Measurements from ENCODE around the gene CREB3L2. TPM values are rescaled to one million over a fixed set of nuclear protein-coding genes. Genes with fewer than 3 reads are reported as not detected.

CREB3L2 gene
- total and polyA plus RNA-seq, 2 donors (not counting 1 experiment from before 2014, with no cell fraction given) = 39.3 to 63.7 TPM

GRCh38 chr7:137916564-137916963 lies 85.3 kb downstream of the CREB3L2 start:
- peaks cover 53% of the 10 kb centered on the region for H3K79me2 ChIP-seq (ENCODE audit: control insufficient read depth, insufficient read depth, low read length)
- no peak overlapping the region for H3K4me2 ChIP-seq (ENCODE audit: extremely low read depth, insufficient read depth, low read length)
- no peaks in the 10 kb centered on the region for H3K27me3 ChIP-seq (ENCODE audit: control insufficient read depth, insufficient read depth, low read length)
- no peaks in the 10 kb centered on the region for H3K9me3 ChIP-seq (ENCODE audit: control insufficient read depth, insufficient read depth, low read depth, low read length)
- TF ChIP-seq CTCF (conservative IDR thresholded peaks at IDR 0.05 in 1 of 2, IDR thresholded peaks at IDR 0.05 in 1 of 2; ENCODE audit: low read depth in 1 of 2, low read length in 2 of 2) (no peak), EZH2 (IDR thresholded peaks at IDR 0.05; ENCODE audit: low read length, missing control alignments) (no peak)
- H3K4me3 ChIP-seq (replicated peaks in 1 of 4; ENCODE audit: control extremely low read depth in 1 of 4, insufficient read depth in 1 of 4, low read depth in 3 of 4, low read length in 4 of 4) = no peak overlapping the region
- H2AFZ ChIP-seq (ENCODE audit: low read length) = no peak overlapping the region
- H3K27ac ChIP-seq (ENCODE audit: insufficient read depth, low read length) = no peak overlapping the region
- H3K4me1 ChIP-seq (ENCODE audit: control insufficient read depth, extremely low read depth, insufficient read depth, low read length) = peaks cover 10% of the 10 kb centered on the region
- peaks cover 3% of the 10 kb centered on the region for H3K36me3 ChIP-seq (ENCODE audit: control insufficient read depth, insufficient read depth, low read length)
- H4K20me1 ChIP-seq (ENCODE audit: control insufficient read depth, extremely low read depth, insufficient read depth, low read length) = no peaks in the 10 kb centered on the region
- H3K9ac ChIP-seq (ENCODE audit: insufficient read depth, low read length) = no peak overlapping the region
- DNase-seq (ENCODE audit: low read depth in 2 of 2) = no peak

- peaks cover 5% of the 10 kb centered on the region for H3K4me1 ChIP-seq (ENCODE audit: control insufficient read depth, extremely low read depth, insufficient read depth, low read length)
- no peak for DNase-seq (ENCODE audit: low read depth in 2 of 2)
- TF ChIP-seq CTCF (conservative IDR thresholded peaks at IDR 0.05 in 1 of 2, IDR thresholded peaks at IDR 0.05 in 1 of 2; ENCODE audit: low read depth in 1 of 2, low read length in 2 of 2) (no peak), EZH2 (IDR thresholded peaks at IDR 0.05; ENCODE audit: low read length, missing control alignments) (no peak)
- H2AFZ ChIP-seq (ENCODE audit: low read length) = no peak overlapping the region
- H4K20me1 ChIP-seq (ENCODE audit: control insufficient read depth, extremely low read depth, insufficient read depth, low read length) = no peaks in the 10 kb centered on the region
- no peak overlapping the region for H3K27ac ChIP-seq (ENCODE audit: insufficient read depth, low read length)
- no peaks in the 10 kb centered on the region for H3K9me3 ChIP-seq (ENCODE audit: control insufficient read depth, insufficient read depth, low read depth, low read length)
- H3K27me3 ChIP-seq (ENCODE audit: control insufficient read depth, insufficient read depth, low read length) = no peaks in the 10 kb centered on the region
- H3K36me3 ChIP-seq (ENCODE audit: control insufficient read depth, insufficient read depth, low read length) = peaks cover 4% of the 10 kb centered on the region
- H3K79me2 ChIP-seq (ENCODE audit: control insufficient read depth, insufficient read depth, low read length) = peaks cover 41% of the 10 kb centered on the region
- no peak overlapping the region for H3K4me3 ChIP-seq (replicated peaks in 1 of 4; ENCODE audit: control extremely low read depth in 1 of 4, insufficient read depth in 1 of 4, low read depth in 3 of 4, low read length in 4 of 4)
- no peak overlapping the region for H3K9ac ChIP-seq (ENCODE audit: insufficient read depth, low read length)
- no peak overlapping the region for H3K4me2 ChIP-seq (ENCODE audit: extremely low read depth, insufficient read depth, low read length)
Observed at GRCh38 chr7:137915266-137915665, 86.6 kb downstream of the CREB3L2 start.

GRCh38 chr7:137913985-137914384 lies 87.9 kb downstream of the CREB3L2 start:
- no peak for DNase-seq (ENCODE audit: low read depth in 2 of 2)
- no peak overlapping the region for H3K27ac ChIP-seq (ENCODE audit: insufficient read depth, low read length)
- H2AFZ ChIP-seq (ENCODE audit: low read length) = no peak overlapping the region
- no peak overlapping the region for H3K9ac ChIP-seq (ENCODE audit: insufficient read depth, low read length)
- H3K4me1 ChIP-seq (ENCODE audit: control insufficient read depth, extremely low read depth, insufficient read depth, low read length) = no peaks in the 10 kb centered on the region
- H3K79me2 ChIP-seq (ENCODE audit: control insufficient read depth, insufficient read depth, low read length) = peaks cover 31% of the 10 kb centered on the region
- no peak overlapping the region for H3K4me2 ChIP-seq (ENCODE audit: extremely low read depth, insufficient read depth, low read length)
- H3K36me3 ChIP-seq (ENCODE audit: control insufficient read depth, insufficient read depth, low read length) = peaks cover 4% of the 10 kb centered on the region
- no peak overlapping the region for H3K4me3 ChIP-seq (replicated peaks in 1 of 4; ENCODE audit: control extremely low read depth in 1 of 4, insufficient read depth in 1 of 4, low read depth in 3 of 4, low read length in 4 of 4)
- TF ChIP-seq EZH2 (IDR thresholded peaks at IDR 0.05; ENCODE audit: low read length, missing control alignments) = no peak
- no peak for TF ChIP-seq CTCF (conservative IDR thresholded peaks at IDR 0.05 in 1 of 2, IDR thresholded peaks at IDR 0.05 in 1 of 2; ENCODE audit: low read depth in 1 of 2, low read length in 2 of 2)
- no peaks in the 10 kb centered on the region for H4K20me1 ChIP-seq (ENCODE audit: control insufficient read depth, extremely low read depth, insufficient read depth, low read length)
- no peaks in the 10 kb centered on the region for H3K9me3 ChIP-seq (ENCODE audit: control insufficient read depth, insufficient read depth, low read depth, low read length)
- H3K27me3 ChIP-seq (ENCODE audit: control insufficient read depth, insufficient read depth, low read length) = no peaks in the 10 kb centered on the region

Measured in fibroblast of lung (primary cell).